ENCODE results near the gene SHMT2.

GRCh38 chr12:57191410-57191809 lies 38.1 kb upstream of the SHMT2 start:
- TF ChIP-seq POLR2AphosphoS5 (IDR thresholded peaks at IDR 0.05; ENCODE audit: low read depth, low read length) (no peak), CTCF (IDR thresholded peaks at IDR 0.05) (no peak), REST (IDR thresholded peaks at IDR 0.05; ENCODE audit: insufficient read depth in 1 of 2, low read depth in 2 of 2, low read length in 1 of 2) (no peak), TCF7L2 (IDR thresholded peaks at IDR 0.05; ENCODE audit: low read depth, low read length) (no peak), SIN3A (IDR thresholded peaks at IDR 0.05; ENCODE audit: borderline replicate concordance, insufficient read depth, low read depth, low read length) (no peak)

Data from Panc1 (cell line).